ENCODE results near the gene SLC25A47. TPM values are rescaled to one million over a fixed set of nuclear protein-coding genes. Genes with fewer than 3 reads are reported as not detected.

SLC25A47 gene
- total and polyA plus RNA-seq, 4 donors: 0.02 to 0.12 (median 0.06) TPM; not detected in 1

- no peak for TF ChIP-seq CTCF (IDR thresholded peaks at IDR 0.05; ENCODE audit: control extremely low read depth, extremely low read depth)
- H3K9ac ChIP-seq (ENCODE audit: insufficient read depth in 1 of 2, low read length in 2 of 2): peak overlapping the region in 1 of 2 donors; percentile 24
- no peak overlapping the region for H3K4me3 ChIP-seq
- DNase-seq (peak; percentile 77 to 94 (median 86)), ATAC-seq (ENCODE audit: insufficient read depth, low FRiP score) (peak; percentile 89)
- H3K27me3 ChIP-seq (ENCODE audit: control insufficient read depth in 3 of 3, insufficient read depth in 3 of 3, low read length in 2 of 3): no peaks in the 10 kb centered on the region
- H3K9me3 ChIP-seq (ENCODE audit: control insufficient read depth in 4 of 4, insufficient read depth in 3 of 4, low read length in 3 of 4): no peaks in the 10 kb centered on the region
- peak overlapping the region; percentile 1 to 74 for H3K27ac ChIP-seq (ENCODE audit: low read depth in 1 of 2, low read length in 1 of 2)
- peaks cover 0 to 15% (median 6%) of the 10 kb centered on the region in 5 donors for H3K4me1 ChIP-seq (ENCODE audit: control insufficient read depth in 5 of 5, insufficient read depth in 5 of 5, low read length in 5 of 5)
- H3K36me3 ChIP-seq (ENCODE audit: control insufficient read depth in 4 of 4, insufficient read depth in 4 of 4, low read length in 4 of 4): peaks cover 0 to 6% (median 0%) of the 10 kb centered on the region in 4 donors
- WGBS, 2 donors: 33 to 39% methylated on average over 29 to 30 of the region's 30 CpGs
Measured at GRCh38 chr14:100297320-100298300, 25.5 kb upstream of the SLC25A47 start.

DNA sequence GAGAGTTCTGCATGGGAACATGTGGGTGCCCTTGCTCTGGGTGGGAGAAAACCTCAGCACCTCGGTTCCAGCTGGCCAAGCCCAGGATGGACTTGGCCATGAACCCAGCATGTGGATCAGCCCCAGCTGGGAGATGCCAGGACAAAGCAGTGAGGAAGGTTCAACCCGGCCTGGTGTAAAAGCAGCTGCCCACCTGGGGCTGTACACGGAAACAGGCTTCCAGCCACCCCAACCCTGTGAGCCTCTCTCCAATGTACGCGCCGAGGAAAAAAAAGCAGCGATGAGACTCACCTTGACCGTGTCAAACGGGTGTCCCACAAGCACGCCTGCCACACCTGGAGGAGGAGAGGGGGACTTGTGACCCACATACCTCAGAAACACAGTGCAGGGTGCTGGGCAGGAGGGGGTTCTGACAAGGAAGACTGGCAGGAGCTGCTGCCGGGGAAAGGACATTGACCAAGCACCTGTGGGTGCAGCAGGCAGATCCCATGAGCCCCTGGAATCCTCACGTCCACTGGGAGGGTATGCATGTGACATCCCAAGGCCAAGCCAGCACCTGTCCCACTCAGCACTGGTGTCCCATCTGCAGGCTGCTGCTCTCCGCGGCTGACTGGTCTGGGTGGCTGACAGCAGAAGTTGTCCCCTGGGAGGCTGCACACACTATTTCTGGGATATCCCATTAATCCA lies 24.4 kb upstream of the SLC25A47 start:
- 92 to 93% methylated on average over 14 of the region's 14 CpGs for WGBS, 2 donors
- Histone ChIP-seq H3K27me3 (ENCODE audit: control insufficient read depth in 3 of 3, insufficient read depth in 3 of 3, low read length in 2 of 3) (no peaks in the 10 kb centered on the region), H3K36me3 (ENCODE audit: control insufficient read depth in 4 of 4, insufficient read depth in 4 of 4, low read length in 4 of 4) (peaks cover 0 to 2% (median 0%) of the 10 kb centered on the region in 4 donors), H3K4me3 (no peak overlapping the region), H3K27ac (ENCODE audit: low read depth in 1 of 2, low read length in 1 of 2) (no peak overlapping the region), H3K4me1 (ENCODE audit: control insufficient read depth in 5 of 5, insufficient read depth in 5 of 5, low read length in 5 of 5) (peaks cover 0 to 15% (median 6%) of the 10 kb centered on the region in 5 donors), H3K9ac (ENCODE audit: insufficient read depth in 1 of 2, low read length in 2 of 2) (no peak overlapping the region), H3K9me3 (ENCODE audit: control insufficient read depth in 4 of 4, insufficient read depth in 3 of 4, low read length in 3 of 4) (no peaks in the 10 kb centered on the region)
- TF ChIP-seq CTCF (IDR thresholded peaks at IDR 0.05; ENCODE audit: control extremely low read depth, extremely low read depth): no peak
- no peak for DNase-seq
- no peak for ATAC-seq (ENCODE audit: insufficient read depth, low FRiP score)

GRCh38 chr14:100299238-100299560 lies 23.9 kb upstream of the SLC25A47 start:
- no peak overlapping the region for H3K9ac ChIP-seq (ENCODE audit: insufficient read depth in 1 of 2, low read length in 2 of 2)
- no peaks in the 10 kb centered on the region for H3K27me3 ChIP-seq (ENCODE audit: control insufficient read depth in 3 of 3, insufficient read depth in 3 of 3, low read length in 2 of 3)
- no peak for TF ChIP-seq CTCF (IDR thresholded peaks at IDR 0.05; ENCODE audit: control extremely low read depth, extremely low read depth)
- ATAC-seq (ENCODE audit: insufficient read depth, low FRiP score): no peak
- H3K4me3 ChIP-seq: no peak overlapping the region
- H3K4me1 ChIP-seq (ENCODE audit: control insufficient read depth in 5 of 5, insufficient read depth in 5 of 5, low read length in 5 of 5): peaks cover 0 to 15% (median 9%) of the 10 kb centered on the region in 5 donors
- WGBS, 2 donors: 93 to 97% methylated on average over 6 of the region's 6 CpGs
- H3K36me3 ChIP-seq (ENCODE audit: control insufficient read depth in 4 of 4, insufficient read depth in 4 of 4, low read length in 4 of 4): peaks cover 0 to 2% (median 0%) of the 10 kb centered on the region in 4 donors
- DNase-seq: no peak
- H3K9me3 ChIP-seq (ENCODE audit: control insufficient read depth in 4 of 4, insufficient read depth in 3 of 4, low read length in 3 of 4): no peaks in the 10 kb centered on the region
- H3K27ac ChIP-seq (ENCODE audit: low read depth in 1 of 2, low read length in 1 of 2): no peak overlapping the region
